OCI-LY3 (cell line): ENCODE data around the gene RSPRY1.
"Not testable (repeated sequence)": the region's sequence is repeated elsewhere in the genome, so short reads cannot be mapped to it uniquely, and the experiment has no call there.

Experiments used
- H2AFZ ChIP-seq: fragments of 200-600, 300-600 bp; shearing (Covaris generic); 2 replicates; pipeline ENCODE4 v1.6.0; 2014; ENCODE audit warnings: antibody characterized with exemption, low read depth, low read length
- H3K27ac ChIP-seq: fragments of 200-600, 300-600 bp; sonication (generic); 2 replicates; pipeline ENCODE4 v1.5.1; 2014; ENCODE audit warnings: mild to moderate bottlenecking, low read length, moderate library complexity, mixed read lengths
- H3K27me3 ChIP-seq: fragments of 200-600, 300-600 bp; sonication (generic); 2 replicates; pipeline ENCODE4 v1.6.1; 2014; ENCODE audit warnings: low read depth, low read length, mixed read lengths
- H3K36me3 ChIP-seq: fragments of 200-600, 300-600 bp; sonication (generic); replicated peaks from 2 replicates; pipeline ENCODE3; 2014; ENCODE audit warnings: low read depth, low read length, mixed read lengths
- H3K4me1 ChIP-seq: fragments of 300-600, 200-600 bp; sonication (generic); 2 replicates; pipeline ENCODE4 v1.6.1; 2014; ENCODE audit warnings: low read length, mixed read lengths
- H3K4me2 ChIP-seq: fragments of 200-600, 300-600 bp; sonication (generic); 2 replicates; pipeline ENCODE4 v1.6.1; 2014; ENCODE audit warnings: low read length, mixed read lengths
- H3K4me3 ChIP-seq: fragments of 300-600, 200-600 bp; sonication (generic); 2 replicates; pipeline ENCODE4 v1.5.1; 2014; ENCODE audit warnings: antibody characterized with exemption, mild to moderate bottlenecking, low read length, moderate library complexity
- H3K79me2 ChIP-seq: fragments of 300-600, 200-600 bp; shearing (Covaris generic); 2 replicates; pipeline ENCODE4 v1.6.1; 2014; ENCODE audit warnings: mild to moderate bottlenecking, low read length, mixed read lengths
- H3K9ac ChIP-seq: fragments of 300-600, 200-600 bp; shearing (Covaris generic); 2 replicates; pipeline ENCODE4 v1.6.0; 2014; ENCODE audit warnings: mild to moderate bottlenecking, low read length, moderate library complexity
- H3K9me3 ChIP-seq: fragments of 200-600, 300-600 bp; shearing (Covaris generic); 2 replicates; pipeline ENCODE4 v1.6.1; 2014; ENCODE audit warnings: low read length, mixed read lengths; ENCODE audit not compliant: insufficient read depth
- H4K20me1 ChIP-seq: fragments of 200-600, 300-600 bp; sonication (generic); 2 replicates; pipeline ENCODE4 v1.6.1; 2016; ENCODE audit warnings: low read length, mixed read lengths; ENCODE audit not compliant: insufficient read depth
- EZH2phosphoT487 ChIP-seq: fragments of 200-600 bp; shearing (Covaris generic); IDR thresholded peaks from 2 replicates; pipeline ENCODE4 v1.6.1; 2018; ENCODE audit warnings: antibody characterized with exemption, mixed run types, low read depth
- TF ChIP-seq, protein P1 (sequence below): fragments of 200-600, 300-600 bp; sonication (generic); IDR thresholded peaks from 2 replicates; pipeline ENCODE4 v1.5.1; 2014; ENCODE audit warnings: antibody characterized with exemption, low read length, low read depth

Gene RSPRY1

DNA sequence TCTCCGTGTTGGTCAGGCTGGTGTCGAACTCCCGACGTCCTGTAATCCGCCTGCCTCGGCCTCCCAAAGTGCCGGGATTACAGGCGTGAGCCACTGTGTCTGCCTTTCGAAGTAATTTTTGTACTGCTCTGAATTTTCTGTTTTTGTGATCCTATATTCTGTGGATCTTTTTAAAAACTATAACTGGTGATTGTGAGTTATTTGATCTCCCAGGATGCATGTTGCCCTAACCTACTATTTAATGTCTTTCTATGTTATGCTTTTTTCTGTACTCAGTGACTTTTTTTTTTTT is 2.5 kb downstream of the RSPRY1 start:
- Histone ChIP-seq H3K27me3 (no peaks in the 10 kb centered on the region), H3K36me3 (peaks cover 8% of the 10 kb centered on the region), H3K4me2 (no peak overlapping the region), H3K4me1 (peaks cover 20% of the 10 kb centered on the region), H4K20me1 (peaks cover 22% of the 10 kb centered on the region), H3K9ac (no peak overlapping the region), H3K27ac (no peak overlapping the region), H3K4me3 (no peak overlapping the region), H3K9me3 (no peaks in the 10 kb centered on the region), H3K79me2 (peaks cover 93% of the 10 kb centered on the region), H2AFZ (no peak overlapping the region)
- TF ChIP-seq EZH2phosphoT487: no peak
- TF ChIP-seq, protein P1, sequence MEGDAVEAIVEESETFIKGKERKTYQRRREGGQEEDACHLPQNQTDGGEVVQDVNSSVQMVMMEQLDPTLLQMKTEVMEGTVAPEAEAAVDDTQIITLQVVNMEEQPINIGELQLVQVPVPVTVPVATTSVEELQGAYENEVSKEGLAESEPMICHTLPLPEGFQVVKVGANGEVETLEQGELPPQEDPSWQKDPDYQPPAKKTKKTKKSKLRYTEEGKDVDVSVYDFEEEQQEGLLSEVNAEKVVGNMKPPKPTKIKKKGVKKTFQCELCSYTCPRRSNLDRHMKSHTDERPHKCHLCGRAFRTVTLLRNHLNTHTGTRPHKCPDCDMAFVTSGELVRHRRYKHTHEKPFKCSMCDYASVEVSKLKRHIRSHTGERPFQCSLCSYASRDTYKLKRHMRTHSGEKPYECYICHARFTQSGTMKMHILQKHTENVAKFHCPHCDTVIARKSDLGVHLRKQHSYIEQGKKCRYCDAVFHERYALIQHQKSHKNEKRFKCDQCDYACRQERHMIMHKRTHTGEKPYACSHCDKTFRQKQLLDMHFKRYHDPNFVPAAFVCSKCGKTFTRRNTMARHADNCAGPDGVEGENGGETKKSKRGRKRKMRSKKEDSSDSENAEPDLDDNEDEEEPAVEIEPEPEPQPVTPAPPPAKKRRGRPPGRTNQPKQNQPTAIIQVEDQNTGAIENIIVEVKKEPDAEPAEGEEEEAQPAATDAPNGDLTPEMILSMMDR: no peak

DNA sequence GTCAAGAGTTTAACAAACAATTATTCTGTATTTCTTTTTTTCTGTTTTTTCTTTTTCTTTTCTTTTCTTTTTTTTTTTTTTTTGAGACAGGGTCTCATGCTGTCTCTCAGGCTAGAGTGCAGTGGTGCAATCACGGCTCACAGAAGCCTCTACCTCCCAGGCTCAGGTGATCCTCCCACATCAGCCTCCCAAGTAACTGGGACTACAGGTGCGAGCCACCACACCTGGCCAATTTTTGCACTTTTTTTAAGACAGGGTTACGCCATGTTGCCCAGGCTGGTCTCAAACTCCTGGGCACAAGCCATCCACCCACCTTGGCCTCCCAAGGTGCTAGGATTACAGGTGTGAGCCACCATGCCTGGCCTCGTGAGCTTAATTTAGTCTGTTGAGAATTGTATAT is 3.4 kb downstream of the RSPRY1 start:
- H3K4me3 ChIP-seq, H3K9me3 ChIP-seq, H3K27ac ChIP-seq, H3K36me3 ChIP-seq, H3K4me2 ChIP-seq, H2AFZ ChIP-seq, H3K27me3 ChIP-seq, H3K9ac ChIP-seq: not testable (repeated sequence)
- H3K4me1 ChIP-seq: peaks cover 14% of the 10 kb centered on the region
- H4K20me1 ChIP-seq: peaks cover 23% of the 10 kb centered on the region
- peaks cover 92% of the 10 kb centered on the region for H3K79me2 ChIP-seq

DNA sequence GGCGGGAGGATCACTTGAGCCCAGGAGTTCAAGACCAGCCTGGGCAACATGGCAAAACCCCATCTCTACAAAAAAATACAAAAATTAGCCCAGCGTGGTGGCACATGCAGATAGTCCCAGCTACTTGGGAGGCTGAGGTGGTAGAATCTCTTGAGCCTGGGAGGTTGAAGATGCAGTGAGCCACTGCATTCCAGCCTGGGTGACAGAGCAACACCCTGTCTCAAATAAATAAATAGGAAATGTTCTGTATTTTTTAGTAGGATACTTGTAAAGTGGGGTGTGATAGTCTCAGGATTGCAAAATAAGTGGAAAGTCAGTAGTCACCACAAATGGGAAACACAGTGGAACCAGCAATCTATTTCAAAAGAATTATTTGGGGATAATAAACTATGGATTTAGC is 4.0 kb downstream of the RSPRY1 start:
- H3K36me3 ChIP-seq: peaks cover 8% of the 10 kb centered on the region
- no peak for TF ChIP-seq EZH2phosphoT487
- TF ChIP-seq, protein P1: no peak
- no peak overlapping the region for H3K27ac ChIP-seq
- H3K4me2 ChIP-seq: no peak overlapping the region
- H4K20me1 ChIP-seq: peaks cover 26% of the 10 kb centered on the region
- H3K9me3 ChIP-seq: no peaks in the 10 kb centered on the region
- no peak overlapping the region for H3K4me3 ChIP-seq
- peaks cover 10% of the 10 kb centered on the region for H3K4me1 ChIP-seq
- no peak overlapping the region for H2AFZ ChIP-seq
- no peak overlapping the region for H3K9ac ChIP-seq
- no peaks in the 10 kb centered on the region for H3K27me3 ChIP-seq
- peaks cover 89% of the 10 kb centered on the region for H3K79me2 ChIP-seq

DNA sequence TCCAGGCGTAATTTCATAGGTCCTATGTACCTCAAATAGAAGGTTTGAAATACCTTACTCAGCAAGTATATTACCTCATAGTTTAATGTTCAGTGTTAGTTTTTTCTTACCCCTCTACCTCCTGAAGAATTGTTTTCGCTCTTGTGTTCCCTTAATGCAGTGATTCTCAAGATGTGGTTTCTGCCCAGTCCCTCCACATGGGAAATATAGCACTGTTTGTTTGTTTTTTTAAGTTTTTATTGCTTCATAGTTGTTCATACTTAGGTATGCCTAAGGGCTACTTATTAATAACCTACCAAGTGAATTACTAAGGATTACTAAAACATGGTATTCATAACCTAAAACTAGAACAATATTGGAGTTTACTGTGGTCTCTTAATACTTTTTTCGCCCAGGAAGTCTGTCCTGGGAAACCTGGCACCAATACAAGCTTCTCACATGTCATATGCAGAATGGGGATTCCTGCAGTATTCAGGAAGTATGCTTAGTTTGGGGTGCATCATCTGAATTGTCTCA is 5.0 kb downstream of the RSPRY1 start:
- Histone ChIP-seq H2AFZ (no peak overlapping the region), H3K36me3 (peaks cover 8% of the 10 kb centered on the region), H3K27me3 (no peaks in the 10 kb centered on the region), H3K9me3 (no peaks in the 10 kb centered on the region), H3K79me2 (peaks cover 88% of the 10 kb centered on the region), H4K20me1 (peaks cover 26% of the 10 kb centered on the region), H3K4me3 (no peak overlapping the region), H3K9ac (no peak overlapping the region), H3K27ac (no peak overlapping the region), H3K4me2 (no peak overlapping the region), H3K4me1 (peaks cover 10% of the 10 kb centered on the region)
- TF ChIP-seq EZH2phosphoT487: no peak
- TF ChIP-seq, protein P1: no peak

DNA sequence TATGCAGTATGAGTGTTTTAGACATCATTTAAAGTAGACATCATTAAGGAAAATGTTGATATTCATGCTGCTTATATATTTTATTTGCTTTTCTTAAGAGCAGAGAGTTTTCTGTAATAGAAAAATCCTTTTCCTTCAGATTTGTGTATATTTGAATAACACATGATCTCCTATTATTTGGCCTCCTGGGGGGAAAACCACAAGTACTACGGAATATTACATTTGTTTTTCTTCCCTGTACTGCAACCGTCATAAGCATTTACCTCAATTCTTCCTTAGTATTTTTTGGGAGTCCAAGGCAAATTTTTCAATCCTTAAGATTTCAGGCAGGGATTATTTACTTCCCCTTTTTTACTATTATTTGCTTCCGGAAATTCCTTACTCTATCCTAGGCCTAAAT is 6.0 kb downstream of the RSPRY1 start:
- Histone ChIP-seq H3K9me3 (no peaks in the 10 kb centered on the region), H3K9ac (no peak overlapping the region), H3K36me3 (peaks cover 8% of the 10 kb centered on the region), H3K27ac (no peak overlapping the region), H2AFZ (no peak overlapping the region), H3K4me1 (peaks cover 10% of the 10 kb centered on the region), H4K20me1 (peaks cover 32% of the 10 kb centered on the region), H3K27me3 (no peaks in the 10 kb centered on the region), H3K4me2 (no peak overlapping the region), H3K4me3 (no peak overlapping the region), H3K79me2 (peaks cover 87% of the 10 kb centered on the region)
- TF ChIP-seq, protein P1: no peak
- TF ChIP-seq EZH2phosphoT487: no peak
